ENCODE measurements around the gene GPC4. TPM values are rescaled to one million over a fixed set of nuclear protein-coding genes. Genes with fewer than 3 reads are reported as not detected.

Gene GPC4
- 10 to 100 TPM in 1 of 4 donors, 1 to 10 TPM in 3; 5.9 to 20.2 (median 8.8) TPM for total RNA-seq

GRCh38 chrX:133415276-133416105, at the start of gene GPC4:
TSS of gene GPC4 (minus strand) at chrX:133415489. CDS start at chrX:133414965, 524 bp downstream.
- H3K27ac ChIP-seq, result peak within 1 kb of the TSS; percentile 35 to 81
- H3K4me3 ChIP-seq, result peak within 1 kb of the TSS; percentile 59 to 69
- intact Hi-C loops (cut with DNase I; ENCODE audit: low total_unique reads), result no loop called here
- no peaks in the 10 kb centered on the region for H3K36me3 ChIP-seq
- peak; percentile 71 to 76 for DNase-seq
- no peaks in the 10 kb centered on the region for H3K9me3 ChIP-seq
- peak in 1 of 2 donors; percentile 43 for TF ChIP-seq POLR2A (IDR thresholded peaks at IDR 0.05)
- no peak for TF ChIP-seq CTCF (IDR thresholded peaks at IDR 0.05)
- H3K4me1 ChIP-seq, result no peaks in the 10 kb centered on the region
- H3K27me3 ChIP-seq, result no peaks in the 10 kb centered on the region

- Histone ChIP-seq H3K9me3 (no peaks in the 10 kb centered on the region), H3K36me3 (no peaks in the 10 kb centered on the region), H3K4me3 (no peak overlapping the region), H3K27ac (no peak overlapping the region), H3K27me3 (peaks cover 0 to 5% of the 10 kb centered on the region in 2 donors), H3K4me1 (no peaks in the 10 kb centered on the region)
- TF ChIP-seq CTCF (IDR thresholded peaks at IDR 0.05) (no peak), POLR2A (IDR thresholded peaks at IDR 0.05) (no peak)
- DNase-seq, result no peak
- intact Hi-C loops (cut with DNase I; ENCODE audit: low total_unique reads), result no loop called here
Observed at GRCh38 chrX:133461231-133461630, 45.9 kb upstream of the GPC4 start.

- no peak for DNase-seq
- intact Hi-C loops (cut with DNase I; ENCODE audit: low total_unique reads), result no loop called here
- TF ChIP-seq POLR2A (IDR thresholded peaks at IDR 0.05), result no peak
- TF ChIP-seq CTCF (IDR thresholded peaks at IDR 0.05), result no peak
- Histone ChIP-seq H3K27ac (no peak overlapping the region), H3K36me3 (no peaks in the 10 kb centered on the region), H3K4me1 (no peaks in the 10 kb centered on the region), H3K9me3 (no peaks in the 10 kb centered on the region), H3K27me3 (no peaks in the 10 kb centered on the region), H3K4me3 (no peak overlapping the region)
Observed at GRCh38 chrX:133454924-133455323, 39.6 kb upstream of the GPC4 start.

GRCh38 chrX:133454491-133454914, 39.2 kb upstream of the GPC4 start:
- Histone ChIP-seq H3K4me1 (no peaks in the 10 kb centered on the region), H3K4me3 (no peak overlapping the region), H3K9me3 (no peaks in the 10 kb centered on the region), H3K27ac (no peak overlapping the region), H3K27me3 (no peaks in the 10 kb centered on the region), H3K36me3 (no peaks in the 10 kb centered on the region)
- TF ChIP-seq CTCF (IDR thresholded peaks at IDR 0.05) (no peak), POLR2A (IDR thresholded peaks at IDR 0.05) (no peak)
- intact Hi-C loops (cut with DNase I; ENCODE audit: low total_unique reads), result no loop called here
- DNase-seq, result no peak

- Histone ChIP-seq H3K4me3 (no peak overlapping the region), H3K27ac (no peak overlapping the region), H3K27me3 (no peaks in the 10 kb centered on the region), H3K4me1 (no peaks in the 10 kb centered on the region), H3K36me3 (no peaks in the 10 kb centered on the region), H3K9me3 (no peaks in the 10 kb centered on the region)
- no peak for DNase-seq
- TF ChIP-seq POLR2A (IDR thresholded peaks at IDR 0.05) (no peak), CTCF (IDR thresholded peaks at IDR 0.05) (no peak)
- intact Hi-C loops (cut with DNase I; ENCODE audit: low total_unique reads), result no loop called here
Observed at GRCh38 chrX:133448512-133449076, 33.3 kb upstream of the GPC4 start.
